IMR-90 (cell line): ENCODE data around the gene CDK13. TPM values are rescaled to one million over a fixed set of nuclear protein-coding genes. Genes with fewer than 3 reads are reported as not detected.

Experiments
- ATAC-seq: fragments of 200-7000 bp; cut with Tn5 transposase; 2 replicates; pipeline ENCODE4 v1.9.1; 2020; ENCODE audit warnings: low read depth, mild to moderate bottlenecking, moderate library complexity
- BruUV-seq: library from RNA; stranded (reverse); fragments of 400-500 nt; replicated peaks from 2 replicates; lab custom pipeline; 2021; lab: Mats Ljungman, UMichigan
- CTCF ChIA-PET: fragments of 300-600 bp; formaldehyde crosslinking; extraction: SDS; loops from one replicate; lab custom pipeline; 2021; ENCODE audit warnings: antibody characterized with exemption; lab: Yijun Ruan, JAX
- POLR2A ChIA-PET: fragments of 300-600 bp; sonication (Branson Sonifier 250); formaldehyde crosslinking; loops from one replicate; lab custom pipeline; 2022; ENCODE audit warnings: antibody characterized with exemption; ENCODE audit not compliant: unreplicated experiment; lab: Charles Lee
- DNase-seq: peaks from one replicate; pipeline ENCODE4 v3.0.0; 2013
- H2AFZ ChIP-seq: replicated peaks from 2 replicates; pipeline ENCODE3; 2013; ENCODE audit warnings: low read length, mild to moderate bottlenecking; ENCODE audit not compliant: poor library complexity
- H2AK5ac ChIP-seq: 2 replicates; pipeline ENCODE4 v1.6.1; 2013; ENCODE audit warnings: low read depth, low read length, inconsistent platforms
- H2AK9ac ChIP-seq: replicated peaks from 2 replicates; pipeline ENCODE3; 2013; ENCODE audit warnings: mild to moderate bottlenecking, low read depth, low read length, moderate library complexity; ENCODE audit not compliant: poor library complexity
- H2BK120ac ChIP-seq: 2 replicates; pipeline ENCODE4 v1.6.1; 2013; ENCODE audit warnings: low read depth, low read length, inconsistent platforms
- H2BK15ac ChIP-seq: 3 replicates; pipeline ENCODE4 v1.6.1; 2013; ENCODE audit warnings: low read depth, low read length, inconsistent platforms
- H2BK20ac ChIP-seq: 2 replicates; pipeline ENCODE4 v1.6.1; 2013; ENCODE audit warnings: low read depth, mild to moderate bottlenecking, inconsistent platforms, low read length, moderate library complexity
- H2BK5ac ChIP-seq: 2 replicates; pipeline ENCODE4 v1.6.1; 2013; ENCODE audit warnings: mild to moderate bottlenecking, low read depth, low read length, inconsistent platforms; ENCODE audit not compliant: poor library complexity, severe bottlenecking
- H3K14ac ChIP-seq: replicated peaks from 2 replicates; pipeline ENCODE4 v1.6.1; 2013; ENCODE audit warnings: low read depth, low read length, inconsistent platforms
- H3K18ac ChIP-seq: 2 replicates; pipeline ENCODE4 v1.6.1; 2013; ENCODE audit warnings: low read depth, low read length, control low read depth
- H3K23ac ChIP-seq: 2 replicates; pipeline ENCODE4 v1.6.1; 2013; ENCODE audit warnings: low read depth, low read length, inconsistent platforms
- H3K27ac ChIP-seq: 2 replicates; pipeline ENCODE4 v1.5.1; 2013; ENCODE audit warnings: mild to moderate bottlenecking, control low read depth, low read length; ENCODE audit not compliant: insufficient read depth
- H3K27me3 ChIP-seq: 2 replicates; pipeline ENCODE4 v1.6.1; 2013; ENCODE audit warnings: low read length; ENCODE audit not compliant: control insufficient read depth, insufficient read depth
- H3K36me3 ChIP-seq: 2 replicates; pipeline ENCODE4 v1.6.1; 2013; ENCODE audit warnings: low read length, mixed read lengths; ENCODE audit not compliant: control insufficient read depth, insufficient read depth
- H3K4ac ChIP-seq: 2 replicates; pipeline ENCODE4 v1.6.1; 2013; ENCODE audit warnings: low read depth, low read length, inconsistent platforms
- H3K4me1 ChIP-seq: 2 replicates; pipeline ENCODE4 v1.6.1; 2013; ENCODE audit warnings: low read length, mixed read lengths; ENCODE audit not compliant: control insufficient read depth, insufficient read depth
- H3K4me2 ChIP-seq: 2 replicates; pipeline ENCODE4 v1.6.1; 2013; ENCODE audit warnings: low read depth, mild to moderate bottlenecking, control low read depth, low read length, moderate library complexity
- H3K4me3 ChIP-seq: 2 replicates; pipeline ENCODE4 v1.5.1; 2013; ENCODE audit warnings: low read depth, mild to moderate bottlenecking, control low read depth, low read length, moderate library complexity; ENCODE audit not compliant: insufficient read depth
- H3K56ac ChIP-seq: 2 replicates; pipeline ENCODE4 v1.6.1; 2013; ENCODE audit warnings: low read length, inconsistent platforms; ENCODE audit not compliant: insufficient read depth; ENCODE audit errors: extremely low read depth
- H3K79me1 ChIP-seq, 2 experiments: 2 replicates each; pipeline ENCODE4 v1.6.1; 2013; ENCODE audit warnings: low read length in 2 of 2, inconsistent platforms in 1 of 2, low read depth in 1 of 2
- H3K9ac ChIP-seq: 2 replicates; pipeline ENCODE4 v1.6.1; 2013; ENCODE audit warnings: low read depth, low read length, control low read depth
- H3K9me1 ChIP-seq: 2 replicates; pipeline ENCODE4 v1.6.1; 2013; ENCODE audit warnings: low read length, inconsistent platforms; ENCODE audit not compliant: insufficient read depth
- H3K9me3 ChIP-seq: 2 replicates; pipeline ENCODE4 v1.6.1; 2013; ENCODE audit warnings: low read length; ENCODE audit not compliant: control insufficient read depth, insufficient read depth
- H4K20me1 ChIP-seq: 2 replicates; pipeline ENCODE4 v1.6.1; 2013; ENCODE audit warnings: low read length, inconsistent platforms; ENCODE audit not compliant: insufficient read depth
- H4K5ac ChIP-seq: 2 replicates; pipeline ENCODE4 v1.6.1; 2013; ENCODE audit warnings: mild to moderate bottlenecking, low read depth, low read length, control low read depth
- H4K8ac ChIP-seq, 2 experiments: 2 replicates each; pipeline ENCODE4 v1.6.1; 2013; ENCODE audit warnings: low read depth in 2 of 2, low read length in 2 of 2, control low read depth in 1 of 2, inconsistent platforms in 1 of 2
- H4K91ac ChIP-seq: 2 replicates; pipeline ENCODE4 v1.6.1; 2013; ENCODE audit warnings: low read depth, low read length, inconsistent platforms; ENCODE audit not compliant: insufficient read depth
- BHLHE40 ChIP-seq: fragments of 150-350 bp; IDR thresholded peaks from 2 replicates; pipeline ENCODE4 v1.6.1; 2016; ENCODE audit warnings: mild to moderate bottlenecking, low read depth, low read length
- CEBPB ChIP-seq: IDR thresholded peaks from 2 replicates; pipeline ENCODE4 v1.6.1; 2012; ENCODE audit warnings: low read depth, low read length, improper control_type of control experiment
- CHD1 ChIP-seq: IDR thresholded peaks from 2 replicates; pipeline ENCODE4 v1.6.1; 2012; ENCODE audit warnings: low read depth, low read length, improper control_type of control experiment
- CTCF ChIP-seq: conservative IDR thresholded peaks from 2 replicates; pipeline ENCODE4 v1.5.1; 2012; ENCODE audit warnings: mild to moderate bottlenecking, low read depth, low read length, improper control_type of control experiment
- ELK1 ChIP-seq: fragments of 150-350 bp; IDR thresholded peaks from 2 replicates; pipeline ENCODE4 v1.6.1; 2016; ENCODE audit warnings: low read depth, mild to moderate bottlenecking, low read length, moderate library complexity, borderline replicate concordance
- FOS ChIP-seq: fragments of 150-350 bp; IDR thresholded peaks from 2 replicates; pipeline ENCODE4 v1.6.1; 2016; ENCODE audit warnings: low read depth, low read length
- MAFK ChIP-seq: IDR thresholded peaks from 2 replicates; pipeline ENCODE4 v1.6.1; 2012; ENCODE audit warnings: low read depth, low read length, improper control_type of control experiment
- MXI1 ChIP-seq: IDR thresholded peaks from 2 replicates; pipeline ENCODE4 v1.6.1; 2012; ENCODE audit warnings: low read depth, mild to moderate bottlenecking, low read length, moderate library complexity, borderline replicate concordance
- NFE2L2 ChIP-seq: fragments of 150-350 bp; IDR thresholded peaks from 2 replicates; pipeline ENCODE4 v1.6.1; 2016; ENCODE audit warnings: low read depth, mild to moderate bottlenecking, low read length
- POLR2A ChIP-seq: IDR thresholded peaks from 2 replicates; pipeline ENCODE4 v1.6.1; 2012; ENCODE audit warnings: mild to moderate bottlenecking, low read depth, low read length
- RAD21 ChIP-seq: IDR thresholded peaks from 2 replicates; pipeline ENCODE4 v1.6.1; 2012; ENCODE audit warnings: low read length, improper control_type of control experiment
- RCOR1 ChIP-seq: IDR thresholded peaks from 2 replicates; pipeline ENCODE4 v1.6.1; 2012; ENCODE audit warnings: mild to moderate bottlenecking, low read length, improper control_type of control experiment; ENCODE audit not compliant: insufficient replicate concordance
- RFX5 ChIP-seq: IDR thresholded peaks from 2 replicates; pipeline ENCODE4 v1.8.0; 2012; ENCODE audit warnings: low read depth, mild to moderate bottlenecking, low read length, moderate library complexity
- SMC3 ChIP-seq: fragments of 150-350 bp; IDR thresholded peaks from 2 replicates; pipeline ENCODE4 v1.6.1; 2016; ENCODE audit warnings: low read depth, mild to moderate bottlenecking, antibody characterized with exemption, low read length, moderate library complexity
- USF2 ChIP-seq: fragments of 150-350 bp; IDR thresholded peaks from 2 replicates; pipeline ENCODE4 v1.6.1; 2017; ENCODE audit warnings: mild to moderate bottlenecking, antibody characterized with exemption, low read length, low read depth
- WGBS, 2 experiments: methylation state at CpG; one replicate each; pipeline versions ENCODE4 v1.1.5 to v1.1.7; 2013; ENCODE audit warnings: missing lambda C conversion rate in 2 of 2; ENCODE audit not compliant: insufficient read length in 1 of 2; ENCODE audit errors: extremely low coverage in 2 of 2; 5-methylcytosine and 5-hydroxymethylcytosine counted together
- dilution Hi-C: fragments of 300-500 bp; cut with HindIII; formaldehyde crosslinking; loops from one replicate; pipeline ENCODE4 v1.14.3; 2018; ENCODE audit warnings: low sequenced_read_pairs; ENCODE audit not compliant: unreplicated experiment
- in situ Hi-C: fragments of 300-500 bp; cut with MboI; formaldehyde crosslinking; loops from 3 replicates; pipeline ENCODE4 v1.14.3; 2019; ENCODE audit warnings: low sequenced_read_pairs, inconsistent platforms, mixed read lengths
- intact Hi-C: fragments of 100-400 bp; cut with micrococcal nuclease; formaldehyde crosslinking; loops from 2 replicates; pipeline ENCODE4 v1.10.0; 2022
- polyA plus RNA-seq, 3 experiments: library from polyadenylated mRNA; depleted of rRNA; stranded (reverse); fragments of >200 nt; gene quantifications; 2 replicates each; pipeline ENCODE4 v1.2.3, GENCODE V29; 2012; ENCODE audit warnings: low replicate concordance in 1 of 3
- total RNA-seq: library from RNA; depleted of rRNA; stranded (reverse); fragments of >200 nt; gene quantifications from 2 replicates; pipeline ENCODE4 v1.2.3, GENCODE V29; 2012

CDK13 gene
- total and polyA plus RNA-seq, 2 of the 4 experiments (the other 2 are of a cell fraction) = 20.1 to 50.4 TPM

GRCh38 chr7:39948375-39948955 lies 1.6 kb upstream of the CDK13 start:
- ATAC-seq (no peak), DNase-seq (no peak)
- intact Hi-C loops (loop anchor here (2.0 to 5.0 kb wide), 2 partner anchors 51 to 368 kb away; no protein-coding TSS in a partner anchor), dilution Hi-C loops (no loop called here), in situ Hi-C loops (no loop called here)
- Histone ChIP-seq H2BK20ac (no peak overlapping the region), H2BK15ac (no peak overlapping the region), H2AK5ac (peak overlapping the region; percentile 7; the same call in 1 of the 2 replicates), H4K20me1 (peaks cover 22% of the 10 kb centered on the region), H3K56ac (peak overlapping the region; percentile 81; the same call in 1 of the 2 replicates), H3K23ac (peak overlapping the region; percentile 86), H3K79me1 (peaks cover 2 to 19% of the 10 kb centered on the region in 2 experiments; a peak in 2 of 4 replicates), H3K36me3 (peaks cover 3% of the 10 kb centered on the region; the same call in 1 of the 2 replicates), H3K18ac (no peak overlapping the region), H4K8ac (peak overlapping the region; percentile 89 to 99), H3K9me1 (no peaks in the 10 kb centered on the region), H4K5ac (peak overlapping the region; percentile 13), H2AFZ (peak overlapping the region; percentile 54), H2AK9ac (no peak overlapping the region), H3K9me3 (no peaks in the 10 kb centered on the region), H2BK120ac (no peak overlapping the region), H3K27ac (peak overlapping the region; percentile 71), H3K9ac (peak overlapping the region; percentile 76), H3K4me3 (peak overlapping the region; percentile 63), H2BK5ac (peak overlapping the region; percentile 81), H3K14ac (peak overlapping the region; percentile 76; the same call in 1 of the 2 replicates), H3K27me3 (no peaks in the 10 kb centered on the region), H3K4me1 (peaks cover 2% of the 10 kb centered on the region; the same call in 1 of the 2 replicates), H3K4me2 (peak overlapping the region; percentile 92), H4K91ac (0 out of 2 replicates have a peak overlapping the region, but pooled peaks have one; percentile 38), H3K4ac (peak overlapping the region; percentile 95)
- CTCF ChIA-PET = no interaction called here
- BruUV-seq = no TSS peak
- 93% methylated on average over 3 of the region's 10 CpGs; no CpG with 5 or more reads in 1 of the 2 experiments for WGBS, 2 experiments
- POLR2A ChIA-PET = interaction anchor here (0.6 to 0.7 kb wide), 2 partner anchors 18 to 93 kb away, joined by 3 to 15 read pairs; no protein-coding TSS in a partner anchor
- TF ChIP-seq MAFK (no peak), CTCF (no peak), POLR2A (no peak), SMC3 (no peak), BHLHE40 (no peak), ELK1 (no peak), CHD1 (no peak), RCOR1 (no peak), FOS (no peak), RFX5 (no peak), NFE2L2 (no peak), USF2 (no peak), RAD21 (no peak), CEBPB (no peak), MXI1 (no peak)
